Measurements from ENCODE around the gene CYP2A7.
A peak's percentile ranks its signal among the peaks of the same experiment; 100 is the strongest.
"Not testable (repeated sequence)": the region's sequence is repeated elsewhere in the genome, so short reads cannot be mapped to it uniquely, and the experiment has no call there.

CYP2A7 gene

GRCh38 chr19:40862785-40863184 is 19.2 kb downstream of the CYP2A7 start:
- Histone ChIP-seq H3K9me3 (no peaks in the 10 kb centered on the region), H3K4me2 (no peak overlapping the region), H3K9ac (no peak overlapping the region), H3K27me3 (no peaks in the 10 kb centered on the region), H4K20me1 (no peaks in the 10 kb centered on the region), H3K4me1 (no peaks in the 10 kb centered on the region), H3K4me3 (no peak overlapping the region), H3K27ac (no peak overlapping the region), H3K36me3 (no peaks in the 10 kb centered on the region)
- TF ChIP-seq Cebpa-rat (IDR thresholded peaks at IDR 0.05): no peak

GRCh38 chr19:40862333-40862732 is 19.7 kb downstream of the CYP2A7 start:
- no peak for TF ChIP-seq Cebpa-rat (IDR thresholded peaks at IDR 0.05)

GRCh38 chr19:40858109-40858508 is 23.9 kb downstream of the CYP2A7 start:
- TF ChIP-seq Cebpa-rat (IDR thresholded peaks at IDR 0.05): no peak
- no peaks in the 10 kb centered on the region for H3K9me3 ChIP-seq
- no peaks in the 10 kb centered on the region for H3K27me3 ChIP-seq
- no peak overlapping the region for H3K4me2 ChIP-seq
- H3K4me3 ChIP-seq: no peak overlapping the region
- H3K9ac ChIP-seq: no peak overlapping the region
- H3K4me1 ChIP-seq: no peaks in the 10 kb centered on the region
- H4K20me1 ChIP-seq: no peaks in the 10 kb centered on the region
- H3K36me3 ChIP-seq: no peaks in the 10 kb centered on the region
- no peak overlapping the region for H3K27ac ChIP-seq

More at GRCh38 chr19:40862333-40862732, 19.7 kb downstream of the CYP2A7 start:
- Histone ChIP-seq H3K9me3 (no peaks in the 10 kb centered on the region), H3K27ac (no peak overlapping the region), H3K4me3 (no peak overlapping the region), H3K4me2 (no peak overlapping the region), H3K4me1 (no peaks in the 10 kb centered on the region), H3K36me3 (no peaks in the 10 kb centered on the region), H3K9ac (no peak overlapping the region), H4K20me1 (no peaks in the 10 kb centered on the region), H3K27me3 (no peaks in the 10 kb centered on the region)

DNA sequence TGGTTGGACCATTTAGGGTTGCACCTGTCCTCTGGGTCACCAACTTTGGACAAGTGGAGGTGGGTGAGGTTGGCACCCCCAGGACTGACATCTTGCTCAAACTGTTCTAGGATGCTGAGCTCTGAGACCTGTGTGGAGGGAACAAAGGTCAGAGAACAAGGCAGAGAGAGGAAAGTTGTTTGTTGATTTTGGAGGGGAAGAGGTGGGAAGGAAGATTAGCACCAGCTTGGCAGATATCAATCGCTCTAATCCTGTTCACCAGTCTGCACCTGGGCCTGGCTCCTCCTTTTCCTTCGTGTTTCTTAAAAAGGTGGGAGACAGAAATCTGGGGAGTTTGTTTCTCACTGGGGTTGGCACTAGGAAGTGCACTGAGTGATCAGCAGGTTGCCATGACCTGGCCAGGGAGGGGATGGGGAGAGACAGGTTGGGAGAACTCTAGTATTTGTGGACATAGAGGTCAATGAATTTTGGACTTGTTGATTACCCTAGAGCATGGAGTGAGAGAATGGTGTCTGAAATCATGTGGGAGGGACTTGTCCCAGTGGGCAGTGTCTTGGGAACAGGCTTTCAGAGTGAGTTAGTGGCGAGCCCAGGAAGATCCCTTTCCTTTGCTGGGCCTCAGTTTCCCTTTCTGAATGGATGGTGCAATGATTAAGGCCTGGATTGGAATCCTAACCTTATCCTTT is 29.4 kb downstream of the CYP2A7 start:
- not testable (repeated sequence) for H3K9me3 ChIP-seq, H3K36me3 ChIP-seq, H3K4me1 ChIP-seq, H3K9ac ChIP-seq, H3K27ac ChIP-seq, H4K20me1 ChIP-seq, H3K4me3 ChIP-seq, H3K27me3 ChIP-seq, H3K4me2 ChIP-seq

DNA sequence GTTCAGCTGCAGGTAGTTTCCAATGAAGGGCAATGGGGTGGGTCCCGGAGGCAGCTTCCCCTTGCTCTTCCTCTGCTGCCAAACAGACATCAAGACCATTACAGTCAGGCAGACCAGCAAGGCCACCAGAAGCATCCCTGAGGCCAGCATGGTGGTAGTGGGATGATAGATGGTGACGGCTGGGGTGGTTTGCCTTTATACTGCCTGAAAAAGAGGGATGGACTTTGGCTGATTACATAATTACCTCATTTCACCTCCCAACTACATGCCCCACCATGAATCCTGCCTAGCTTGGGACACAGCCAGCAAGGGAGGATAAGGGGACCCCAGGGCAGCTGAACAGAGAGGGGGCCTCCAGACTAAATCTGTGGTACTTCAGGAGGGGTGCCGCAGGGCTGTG is 31.8 kb downstream of the CYP2A7 start, which contains the start of gene CYP2A6:
TSS of gene CYP2A6 (minus strand) at position 171 of the 400 bp plus-strand sequence. CDS start at position 150, 21 bp downstream.
- not testable (repeated sequence) for H3K36me3 ChIP-seq, H4K20me1 ChIP-seq, H3K27ac ChIP-seq, H3K4me2 ChIP-seq, H3K4me3 ChIP-seq, H3K9me3 ChIP-seq, H3K9ac ChIP-seq, H3K27me3 ChIP-seq, H3K4me1 ChIP-seq

DNA sequence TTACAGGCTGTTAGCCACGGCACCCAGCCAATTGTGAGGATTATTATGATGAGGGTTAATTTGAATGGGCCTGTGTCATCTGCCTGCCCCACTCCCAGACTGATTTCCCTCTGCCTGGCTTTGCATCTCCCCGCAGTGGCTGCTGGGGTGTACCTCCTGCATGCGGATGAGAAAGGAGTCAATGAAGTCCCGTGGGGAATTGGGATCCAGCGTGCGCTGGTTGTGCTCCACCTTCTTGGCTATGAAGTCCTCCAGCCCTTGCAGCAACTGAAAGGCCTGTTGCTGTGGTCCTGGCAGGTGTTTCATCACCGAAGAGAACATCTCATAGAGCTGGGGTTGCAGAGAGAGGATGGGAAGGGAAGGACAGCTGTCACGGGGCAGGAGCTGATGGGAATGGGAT is 35.3 kb downstream of the CYP2A7 start:
- H3K9ac ChIP-seq, H3K27ac ChIP-seq, H3K4me1 ChIP-seq, H3K9me3 ChIP-seq, H3K4me2 ChIP-seq, H3K4me3 ChIP-seq, H3K27me3 ChIP-seq, H4K20me1 ChIP-seq, H3K36me3 ChIP-seq: not testable (repeated sequence)

- not testable (repeated sequence) for H3K27ac ChIP-seq, H3K9ac ChIP-seq, H3K4me1 ChIP-seq, H4K20me1 ChIP-seq, H3K36me3 ChIP-seq, H3K9me3 ChIP-seq, H3K27me3 ChIP-seq
- peak overlapping the region; percentile 53 for H3K4me3 ChIP-seq
- peak overlapping the region; percentile 60 for H3K4me2 ChIP-seq
These were observed 38.4 kb downstream of the CYP2A7 start for GRCh38 chr19:40843653-40844052.

DNA sequence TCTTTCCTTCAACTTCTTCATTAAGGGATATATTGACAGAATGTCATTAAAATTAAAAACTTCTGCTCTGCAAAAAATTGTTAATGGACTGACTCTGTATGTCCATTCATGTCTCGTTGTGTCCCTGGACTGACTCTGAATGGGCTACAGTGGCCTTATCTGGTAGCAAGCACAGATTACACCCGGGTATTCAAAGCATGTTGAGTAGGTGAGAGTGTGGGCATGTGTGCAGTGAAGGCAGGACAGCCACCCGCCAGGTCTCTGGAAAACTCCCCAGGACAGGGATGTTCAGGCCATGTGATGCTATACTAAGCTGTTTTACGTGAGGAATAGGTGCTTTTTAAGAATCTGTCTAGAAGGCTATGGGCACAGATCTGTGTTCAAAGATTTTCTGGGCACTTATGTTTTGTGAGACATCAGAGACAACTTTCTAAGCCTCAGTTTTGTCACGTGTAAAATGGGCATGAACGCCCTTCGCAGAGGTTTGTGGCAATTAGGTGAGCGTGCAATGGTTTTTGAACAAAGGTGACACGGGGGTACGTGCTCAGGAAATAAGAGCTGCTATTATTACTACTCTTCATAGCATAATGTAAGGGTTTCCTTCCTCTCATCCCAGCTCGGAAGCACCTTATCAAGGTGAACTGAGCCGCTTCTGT is 38.9 kb downstream of the CYP2A7 start:
- H3K9me3 ChIP-seq, H3K4me1 ChIP-seq, H3K9ac ChIP-seq, H4K20me1 ChIP-seq, H3K27ac ChIP-seq, H3K27me3 ChIP-seq, H3K36me3 ChIP-seq: not testable (repeated sequence)
- Histone ChIP-seq H3K4me3 (peak overlapping the region; percentile 53), H3K4me2 (peak overlapping the region; percentile 60)

DNA sequence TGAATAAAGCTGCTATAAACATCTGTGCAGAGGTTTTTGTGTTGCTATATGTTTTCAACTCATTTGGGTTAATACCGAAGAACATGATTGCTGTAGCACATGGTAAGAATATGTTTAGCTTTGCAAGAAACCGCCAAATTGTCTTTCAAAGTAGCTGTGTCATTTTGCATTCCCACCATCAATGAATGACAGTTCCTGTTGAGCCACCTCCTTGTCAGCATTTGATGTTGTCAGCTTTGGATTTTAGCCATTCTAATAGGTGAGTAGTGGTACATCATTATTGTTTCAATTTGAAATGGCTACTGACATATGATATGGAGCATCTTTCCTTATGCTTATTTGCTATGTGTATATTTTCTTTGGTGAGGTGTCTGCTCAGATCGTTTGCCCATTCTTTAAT is 40.0 kb downstream of the CYP2A7 start:
- not testable (repeated sequence) for H3K4me1 ChIP-seq, H3K9me3 ChIP-seq, H3K36me3 ChIP-seq, H3K9ac ChIP-seq, H3K4me3 ChIP-seq, H3K4me2 ChIP-seq, H3K27me3 ChIP-seq, H3K27ac ChIP-seq, H4K20me1 ChIP-seq

DNA sequence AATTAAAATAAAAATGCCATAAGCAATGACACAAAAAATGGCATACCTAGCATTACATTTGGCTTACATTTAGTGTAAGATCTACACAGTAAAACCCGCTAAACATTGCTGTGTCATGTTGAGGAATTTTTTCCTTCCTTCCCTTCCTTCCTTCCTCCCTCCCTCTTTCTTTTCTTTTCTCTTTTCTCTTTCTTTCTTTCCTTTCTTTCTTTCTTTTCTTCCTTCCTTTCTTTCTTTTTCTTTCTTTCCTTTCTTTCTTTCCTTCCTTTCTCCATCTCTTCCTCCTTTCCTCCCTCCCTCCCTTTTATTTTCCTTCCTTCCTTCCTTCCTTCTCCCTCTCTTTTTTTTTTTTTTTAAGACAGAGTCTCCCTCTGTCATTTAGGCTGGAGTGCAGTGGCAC is 43.6 kb downstream of the CYP2A7 start:
- not testable (repeated sequence) for H3K4me3 ChIP-seq, H3K27me3 ChIP-seq, H3K4me2 ChIP-seq, H3K9me3 ChIP-seq, H3K9ac ChIP-seq, H3K4me1 ChIP-seq, H4K20me1 ChIP-seq, H3K27ac ChIP-seq, H3K36me3 ChIP-seq

Measured in BLaER1 (cell line).